WTC11 (cell line): ENCODE measurements around the gene PGLYRP3.

Source experiments
- FOXP1 ChIP-seq: sonication (generic); formaldehyde crosslinking; IDR thresholded peaks from 2 replicates; pipeline ENCODE4 v1.8.0; 2022; ENCODE audit warnings: missing genetic modification reagents, mild to moderate bottlenecking, moderate library complexity, borderline replicate concordance
- ZNF416 ChIP-seq: fragments of 250-450 bp; sonication (Bioruptor Pico); IDR thresholded peaks from 2 replicates; pipeline ENCODE4 v1.9.0; 2021; ENCODE audit warnings: mild to moderate bottlenecking, inconsistent platforms

GRCh38 chr1:153350321-153350957 lies 37.7 kb upstream of the PGLYRP3 start:
- TF ChIP-seq FOXP1 (no peak), ZNF416 (CRISPR knock-in tag) (no peak)
